GM18505 (cell line): ENCODE measurements around the gene QRSL1.

ENCODE experiments used
- ATAC-seq: cut with Tn5 transposase; IDR thresholded peaks from one replicate; pipeline ENCODE4 v1.9.1; 2021; ENCODE audit not compliant: unreplicated experiment
- POLR2A ChIP-seq: IDR thresholded peaks from 4 replicates; pipeline ENCODE4 v1.6.1; 2011; ENCODE audit warnings: borderline replicate concordance; ENCODE audit not compliant: insufficient read depth, insufficient read length; ENCODE audit errors: extremely low read depth

The QRSL1 gene

GRCh38 chr6:106714281-106714680, 84.9 kb downstream of the QRSL1 start:
- TF ChIP-seq POLR2A = no peak
- no peak for ATAC-seq

DNA sequence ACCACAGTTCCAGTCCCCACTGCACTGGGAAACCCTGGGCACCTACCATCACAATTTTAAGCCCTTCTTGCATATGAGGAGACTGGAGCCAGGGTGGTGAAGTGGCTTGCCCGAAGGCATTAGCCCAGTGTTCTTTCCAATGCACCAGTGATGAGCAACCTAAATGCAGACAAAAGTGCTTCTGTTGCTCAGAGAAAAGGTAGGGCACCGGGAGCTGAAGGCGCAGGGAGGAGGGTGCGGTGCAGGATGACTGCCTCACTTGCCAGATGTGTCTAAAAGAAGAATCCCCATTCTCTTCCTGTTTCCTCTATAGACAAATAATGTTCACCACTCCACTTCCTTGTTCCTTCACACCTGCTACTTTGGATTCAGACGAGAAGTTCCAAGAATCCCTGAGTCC, 86.5 kb downstream of the QRSL1 start:
- TF ChIP-seq POLR2A = no peak
- ATAC-seq = no peak

DNA sequence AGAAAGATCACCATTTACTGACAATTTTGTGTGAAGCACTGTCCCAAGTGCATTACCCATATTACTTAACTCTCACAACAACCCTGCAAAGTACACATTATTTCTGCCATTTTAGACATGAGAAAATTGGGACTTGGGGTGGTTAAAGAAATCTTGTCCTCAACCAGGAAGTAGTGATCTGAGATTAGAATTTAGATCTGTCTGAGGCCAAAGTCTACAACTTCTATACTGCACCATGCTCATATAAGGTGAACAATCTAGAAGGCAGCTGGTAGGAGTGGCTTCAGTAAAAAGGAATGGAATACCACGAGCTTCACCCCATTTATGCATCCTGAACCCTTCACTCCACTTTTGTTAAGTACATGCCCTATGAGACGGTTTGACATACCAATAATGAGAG, 87.6 kb downstream of the QRSL1 start:
- ATAC-seq = no peak
- no peak for TF ChIP-seq POLR2A
